NCI-H1417 treated with DMSO at 0.1 percent for 48 hours (cell line): ENCODE measurements around the gene LRRC26.

ENCODE experiments used
- DNase-seq: peaks from one replicate; lab custom pipeline; 2025; lab: John Stamatoyannopoulos, UW

The LRRC26 gene

GRCh38 chr9:137199411-137200121 is 29.7 kb upstream of the LRRC26 start:
- DNase-seq: no peak

- DNase-seq: no peak
Measured at GRCh38 chr9:137198902-137199283, 29.0 kb upstream of the LRRC26 start.

GRCh38 chr9:137198051-137198901 is 28.4 kb upstream of the LRRC26 start:
- DNase-seq: no peak

GRCh38 chr9:137195525-137196220 is 25.8 kb upstream of the LRRC26 start:
- DNase-seq: peak; percentile 87

- no peak for DNase-seq
Measured at GRCh38 chr9:137194909-137195308, 25.1 kb upstream of the LRRC26 start.

- DNase-seq: no peak
Measured at GRCh38 chr9:137194388-137194787, 24.5 kb upstream of the LRRC26 start.

- DNase-seq: no peak
Measured at GRCh38 chr9:137193771-137194170, 23.9 kb upstream of the LRRC26 start.

GRCh38 chr9:137192859-137193258 is 23.0 kb upstream of the LRRC26 start:
- DNase-seq: no peak

GRCh38 chr9:137192448-137192780 is 22.6 kb upstream of the LRRC26 start:
- DNase-seq: no peak

GRCh38 chr9:137191691-137192447 is 22.0 kb upstream of the LRRC26 start:
- DNase-seq: no peak

GRCh38 chr9:137191245-137191644 is 21.4 kb upstream of the LRRC26 start:
- no peak for DNase-seq

- no peak for DNase-seq
Measured at GRCh38 chr9:137190315-137190856, 20.5 kb upstream of the LRRC26 start.

- no peak for DNase-seq
Measured at GRCh38 chr9:137189297-137190295, 19.7 kb upstream of the LRRC26 start.

- DNase-seq: peak; percentile 32
Measured at GRCh38 chr9:137188490-137189296, 18.8 kb upstream of the LRRC26 start, which contains the start of the genes ANAPC2 and SSNA1. Gene ANAPC2 (minus strand): TSS chr9:137188560. CDS start chr9:137188532, 28 bp downstream. Gene SSNA1 (plus strand): TSS chr9:137188676. CDS start chr9:137188727, 51 bp downstream.

- no peak for DNase-seq
Measured at GRCh38 chr9:137188086-137188489, 18.2 kb upstream of the LRRC26 start.

- no peak for DNase-seq
Measured at GRCh38 chr9:137187386-137187785, 17.5 kb upstream of the LRRC26 start.

- DNase-seq: no peak
Measured at GRCh38 chr9:137186385-137186784, 16.5 kb upstream of the LRRC26 start.

- DNase-seq: no peak
Measured at GRCh38 chr9:137185921-137186320, 16.1 kb upstream of the LRRC26 start.

- DNase-seq: no peak
Measured at GRCh38 chr9:137184881-137185660, 15.2 kb upstream of the LRRC26 start.
